GM23338 (cell line): Measurements from ENCODE around the gene PHTF1. TPM values are rescaled to one million over a fixed set of nuclear protein-coding genes. Genes with fewer than 3 reads are reported as not detected.

Experiments
- ATAC-seq: fragments of 200-7000 bp; cut with Tn5 transposase; 3 replicates; pipeline ENCODE4 v1.9.1; 2020
- DNase-seq: peaks from one replicate; pipeline ENCODE4 v3.0.0-alpha.2; 2015; ENCODE audit warnings: low spot score
- H2AFZ ChIP-seq: fragments of 200-600 bp; sonication (generic); 2 replicates; pipeline ENCODE4 v1.8.0; 2016; ENCODE audit warnings: antibody characterized with exemption, mild to moderate bottlenecking, moderate library complexity
- H3F3A ChIP-seq: fragments of 200-600 bp; sonication (generic); replicated peaks from 2 replicates; pipeline ENCODE4 v1.8.0; 2017; ENCODE audit warnings: antibody characterized with exemption, mixed run types, low read depth
- H3K27ac ChIP-seq: fragments of 200-600 bp; sonication (generic); 2 replicates; pipeline ENCODE4 v1.6.1; 2016; ENCODE audit warnings: low read depth
- H3K27me3 ChIP-seq: fragments of 200-600 bp; sonication (generic); 2 replicates; pipeline ENCODE4 v1.8.0; 2016; ENCODE audit warnings: mild to moderate bottlenecking, mixed run types, moderate library complexity; ENCODE audit not compliant: insufficient read depth
- H3K36me3 ChIP-seq: fragments of 200-600 bp; sonication (generic); 2 replicates; pipeline ENCODE4 v1.8.0; 2016; ENCODE audit warnings: mild to moderate bottlenecking; ENCODE audit not compliant: insufficient read depth
- H3K4me1 ChIP-seq: fragments of 200-600 bp; sonication (generic); 2 replicates; pipeline ENCODE4 v1.8.0; 2016; ENCODE audit warnings: mild to moderate bottlenecking, moderate library complexity; ENCODE audit not compliant: insufficient read depth
- H3K4me2 ChIP-seq: fragments of 200-600 bp; sonication (generic); 2 replicates; pipeline ENCODE4 v1.7.1; 2017; ENCODE audit warnings: mixed run types
- H3K4me3 ChIP-seq: fragments of 200-600 bp; sonication (generic); 2 replicates; pipeline ENCODE4 v1.6.1; 2016; ENCODE audit warnings: mixed run types
- H3K79me2 ChIP-seq: fragments of 200-600 bp; sonication (generic); replicated peaks from 2 replicates; pipeline ENCODE4 v1.8.0; 2017; ENCODE audit warnings: mild to moderate bottlenecking; ENCODE audit not compliant: insufficient read depth
- H3K9me2 ChIP-seq: fragments of 200-600 bp; sonication (generic); 2 replicates; pipeline ENCODE4 v1.8.0; 2017; ENCODE audit not compliant: insufficient read depth
- H4K20me1 ChIP-seq: fragments of 200-600 bp; sonication (generic); replicated peaks from 2 replicates; pipeline ENCODE4 v1.8.0; 2017; ENCODE audit warnings: mild to moderate bottlenecking; ENCODE audit not compliant: insufficient read depth
- H3K27ac Mint-ChIP-seq: 2 replicates; pipeline ENCODE4 v1.8.0; 2020; ENCODE audit warnings: inconsistent platforms, mild to moderate bottlenecking, moderate library complexity, mixed read lengths
- H3K27me3 Mint-ChIP-seq: 3 replicates; pipeline ENCODE4 v1.8.0; 2022; ENCODE audit warnings: low read depth, mild to moderate bottlenecking, moderate library complexity, mixed read lengths, inconsistent platforms; ENCODE audit not compliant: insufficient read depth, poor library complexity
- H3K36me3 Mint-ChIP-seq: 3 replicates; pipeline ENCODE4 v1.8.0; 2021; ENCODE audit warnings: low read depth, mild to moderate bottlenecking, inconsistent platforms, moderate library complexity, mixed read lengths
- H3K4me1 Mint-ChIP-seq: 3 replicates; pipeline ENCODE4 v1.8.0; 2020; ENCODE audit warnings: mild to moderate bottlenecking, inconsistent platforms, mixed read lengths
- H3K4me3 Mint-ChIP-seq: 3 replicates; pipeline ENCODE4 v1.8.0; 2021; ENCODE audit warnings: moderate library complexity, mild to moderate bottlenecking, inconsistent platforms, mixed read lengths
- H3K9me3 Mint-ChIP-seq: 3 replicates; pipeline ENCODE4 v1.8.0; 2020; ENCODE audit warnings: moderate library complexity, mild to moderate bottlenecking, inconsistent platforms, mixed read lengths
- CREB1 ChIP-seq: fragments of 250-450 bp; sonication (Bioruptor Pico); IDR thresholded peaks from 2 replicates; pipeline ENCODE4 v1.5.0; 2020; ENCODE audit warnings: low read depth, mild to moderate bottlenecking, moderate library complexity
- CTCF ChIP-seq, 2 experiments: fragments of 200-600 bp in 1 of 2; sonication (generic) in 1 of 2; conservative IDR thresholded peaks; 2 replicates each; pipeline versions ENCODE4 v1.5.1 to v1.6.1; 2016 to 2017; ENCODE audit warnings: antibody characterized with exemption in 2 of 2, low read depth in 2 of 2, mild to moderate bottlenecking in 2 of 2, moderate library complexity in 1 of 2
- EZH2 ChIP-seq: fragments of 200-600 bp; sonication (generic); IDR thresholded peaks from one replicate; pipeline ENCODE4 v1.8.0; 2017; ENCODE audit warnings: antibody characterized with exemption, mild to moderate bottlenecking, low read depth; ENCODE audit not compliant: unreplicated experiment
- JUNB ChIP-seq: IDR thresholded peaks from one replicate; pipeline ENCODE4 v1.6.1; 2016; ENCODE audit warnings: antibody characterized with exemption; ENCODE audit not compliant: unreplicated experiment
- NANOG ChIP-seq: IDR thresholded peaks from 2 replicates; pipeline ENCODE4 v1.6.1; 2016; ENCODE audit warnings: antibody characterized with exemption, borderline replicate concordance
- STAT1 ChIP-seq: IDR thresholded peaks from one replicate; pipeline ENCODE4 v1.6.1; 2016; ENCODE audit warnings: antibody characterized with exemption; ENCODE audit not compliant: unreplicated experiment
- polyA plus RNA-seq: library from polyadenylated mRNA; unstranded; fragments of >200 nt; fragmentation: Nextera tagmentation; extraction: Ambion mirVana; gene quantifications from 2 replicates; pipeline ENCODE4 v1.2.1, GENCODE V29; 2016
- total RNA-seq: library from RNA; depleted of rRNA; stranded (reverse); fragments of >200 nt; shearing (Covaris generic); gene quantifications from 2 replicates; pipeline ENCODE4 v1.2.3, GENCODE V29; 2014
- TF ChIP-seq, protein P1 (sequence below): IDR thresholded peaks from one replicate; pipeline ENCODE4 v1.6.1; 2018; ENCODE audit warnings: antibody characterized with exemption; ENCODE audit not compliant: unreplicated experiment
- TF ChIP-seq, protein P2 (sequence below): IDR thresholded peaks from 2 replicates; pipeline ENCODE4 v1.6.1; 2016; ENCODE audit warnings: antibody characterized with exemption

PHTF1 gene
- total and polyA plus RNA-seq, 2 experiments from 2014 or later: 19.1 to 21.6 TPM

DNA sequence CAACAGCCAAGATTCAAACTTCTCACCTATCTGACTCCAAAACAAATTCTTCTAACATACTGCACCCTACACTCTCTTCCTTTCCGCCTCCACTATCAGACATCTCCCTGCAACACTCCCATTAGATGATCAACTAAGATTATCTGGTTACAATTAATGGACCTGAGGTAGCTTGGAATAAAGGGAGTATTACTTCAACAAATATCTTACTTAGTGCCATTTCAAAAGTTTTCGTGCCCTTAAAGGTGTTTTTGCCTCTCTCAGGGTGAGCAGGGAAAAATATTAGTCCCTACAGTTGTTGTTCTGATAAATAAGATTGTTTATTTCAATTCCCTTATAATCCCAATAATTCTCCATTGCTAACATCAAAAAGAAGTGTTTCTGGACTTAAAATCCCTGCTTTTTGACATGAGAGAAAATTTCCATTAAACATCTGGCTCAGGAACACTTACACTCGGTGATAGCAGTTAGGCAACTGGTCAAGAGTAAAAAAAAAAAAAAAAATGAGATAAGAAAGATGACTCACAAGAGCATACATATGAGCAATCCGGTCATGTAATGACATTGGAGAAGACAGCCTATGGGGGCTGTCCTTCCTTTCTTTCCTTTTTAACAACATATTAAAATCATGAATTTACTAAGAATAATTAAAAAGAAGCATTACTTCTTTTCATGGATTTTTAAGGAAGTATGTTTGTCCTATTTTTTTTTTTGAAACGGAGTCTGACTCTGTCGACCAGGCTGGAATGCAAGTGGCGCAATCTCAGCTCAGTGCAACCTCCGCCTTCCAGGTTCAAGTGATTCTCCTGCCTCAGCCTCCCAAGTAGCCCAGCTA lies 45.4 kb upstream of the PHTF1 start (continued):
- TF ChIP-seq CTCF (conservative IDR thresholded peaks at IDR 0.05; ENCODE audit: low read depth in 2 of 2) (no peak), CREB1 (no peak), STAT1 (no peak), NANOG (no peak)
- TF ChIP-seq, protein P1, sequence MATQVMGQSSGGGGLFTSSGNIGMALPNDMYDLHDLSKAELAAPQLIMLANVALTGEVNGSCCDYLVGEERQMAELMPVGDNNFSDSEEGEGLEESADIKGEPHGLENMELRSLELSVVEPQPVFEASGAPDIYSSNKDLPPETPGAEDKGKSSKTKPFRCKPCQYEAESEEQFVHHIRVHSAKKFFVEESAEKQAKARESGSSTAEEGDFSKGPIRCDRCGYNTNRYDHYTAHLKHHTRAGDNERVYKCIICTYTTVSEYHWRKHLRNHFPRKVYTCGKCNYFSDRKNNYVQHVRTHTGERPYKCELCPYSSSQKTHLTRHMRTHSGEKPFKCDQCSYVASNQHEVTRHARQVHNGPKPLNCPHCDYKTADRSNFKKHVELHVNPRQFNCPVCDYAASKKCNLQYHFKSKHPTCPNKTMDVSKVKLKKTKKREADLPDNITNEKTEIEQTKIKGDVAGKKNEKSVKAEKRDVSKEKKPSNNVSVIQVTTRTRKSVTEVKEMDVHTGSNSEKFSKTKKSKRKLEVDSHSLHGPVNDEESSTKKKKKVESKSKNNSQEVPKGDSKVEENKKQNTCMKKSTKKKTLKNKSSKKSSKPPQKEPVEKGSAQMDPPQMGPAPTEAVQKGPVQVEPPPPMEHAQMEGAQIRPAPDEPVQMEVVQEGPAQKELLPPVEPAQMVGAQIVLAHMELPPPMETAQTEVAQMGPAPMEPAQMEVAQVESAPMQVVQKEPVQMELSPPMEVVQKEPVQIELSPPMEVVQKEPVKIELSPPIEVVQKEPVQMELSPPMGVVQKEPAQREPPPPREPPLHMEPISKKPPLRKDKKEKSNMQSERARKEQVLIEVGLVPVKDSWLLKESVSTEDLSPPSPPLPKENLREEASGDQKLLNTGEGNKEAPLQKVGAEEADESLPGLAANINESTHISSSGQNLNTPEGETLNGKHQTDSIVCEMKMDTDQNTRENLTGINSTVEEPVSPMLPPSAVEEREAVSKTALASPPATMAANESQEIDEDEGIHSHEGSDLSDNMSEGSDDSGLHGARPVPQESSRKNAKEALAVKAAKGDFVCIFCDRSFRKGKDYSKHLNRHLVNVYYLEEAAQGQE: no peak

DNA sequence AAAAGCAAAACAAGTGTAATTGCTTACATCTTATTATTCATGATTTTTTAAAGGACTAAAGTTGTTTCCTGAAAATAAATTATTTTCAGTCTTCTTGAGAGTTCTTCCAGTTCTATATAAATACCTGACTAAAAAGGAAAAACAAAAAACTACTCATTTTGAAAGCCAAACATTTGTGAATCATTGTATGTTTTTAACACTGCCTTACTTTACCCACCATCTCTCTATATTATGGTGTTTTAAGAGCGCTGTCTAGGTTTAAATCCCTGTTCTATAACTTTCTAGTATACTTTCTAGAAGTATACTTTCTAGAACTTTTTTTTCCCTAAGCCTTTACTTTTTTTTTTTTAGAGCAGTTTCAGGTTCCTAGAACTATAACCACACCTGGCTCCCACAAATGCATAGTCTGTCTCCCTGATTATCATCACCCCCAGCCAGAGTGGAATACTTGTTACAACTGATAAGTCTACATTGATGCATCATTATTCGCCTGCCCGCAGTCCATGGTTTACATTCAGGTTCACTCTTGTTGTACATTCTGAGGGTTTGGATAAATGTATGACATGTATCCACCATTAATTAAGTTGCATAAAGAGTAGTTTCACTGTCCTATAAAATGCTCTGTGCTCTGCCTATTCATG lies 43.2 kb upstream of the PHTF1 start:
- no peak overlapping the region for H3K4me3 Mint-ChIP-seq
- no peak for TF ChIP-seq CTCF (conservative IDR thresholded peaks at IDR 0.05; ENCODE audit: low read depth in 2 of 2)
- TF ChIP-seq EZH2: no peak
- no peak for TF ChIP-seq JUNB
- TF ChIP-seq, protein P1: no peak
- TF ChIP-seq, protein P2, sequence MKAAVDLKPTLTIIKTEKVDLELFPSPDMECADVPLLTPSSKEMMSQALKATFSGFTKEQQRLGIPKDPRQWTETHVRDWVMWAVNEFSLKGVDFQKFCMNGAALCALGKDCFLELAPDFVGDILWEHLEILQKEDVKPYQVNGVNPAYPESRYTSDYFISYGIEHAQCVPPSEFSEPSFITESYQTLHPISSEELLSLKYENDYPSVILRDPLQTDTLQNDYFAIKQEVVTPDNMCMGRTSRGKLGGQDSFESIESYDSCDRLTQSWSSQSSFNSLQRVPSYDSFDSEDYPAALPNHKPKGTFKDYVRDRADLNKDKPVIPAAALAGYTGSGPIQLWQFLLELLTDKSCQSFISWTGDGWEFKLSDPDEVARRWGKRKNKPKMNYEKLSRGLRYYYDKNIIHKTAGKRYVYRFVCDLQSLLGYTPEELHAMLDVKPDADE: no peak
- TF ChIP-seq STAT1: no peak

More for the DNA sequence above, 43.2 kb upstream of the PHTF1 start:
- no peaks in the 10 kb centered on the region for H3K36me3 ChIP-seq
- Mint-ChIP-seq H3K9me3 (no peaks in the 10 kb centered on the region), H3K27ac (no peak overlapping the region), H3K27me3 (no peaks in the 10 kb centered on the region), H3K36me3 (peaks cover 7% of the 10 kb centered on the region; the same call in 2 of the 3 replicates), H3K4me1 (peaks cover 8% of the 10 kb centered on the region)
- no peak overlapping the region for H3K4me2 ChIP-seq
- H2AFZ ChIP-seq: no peak overlapping the region
- H3K9me2 ChIP-seq: no peaks in the 10 kb centered on the region
- DNase-seq: no peak
- peaks cover 10% of the 10 kb centered on the region; the same call in 1 of the 2 replicates for H3K4me1 ChIP-seq
- H3K79me2 ChIP-seq: peaks cover 92% of the 10 kb centered on the region
- H3K27ac ChIP-seq: no peak overlapping the region
- no peak for ATAC-seq
- H3K27me3 ChIP-seq: no peaks in the 10 kb centered on the region
- no peak overlapping the region for H3K4me3 ChIP-seq
- no peaks in the 10 kb centered on the region for H3F3A ChIP-seq
- H4K20me1 ChIP-seq: peaks cover 25% of the 10 kb centered on the region
